Ecto neural progenitor cell (in vitro differentiated cells): ENCODE data around the gene CCL18.
"Not testable (repeated sequence)": the region's sequence is repeated elsewhere in the genome, so short reads cannot be mapped to it uniquely, and the experiment has no call there.

Experiments
- DNase-seq: peaks from one replicate; pipeline ENCODE4 v3.0.0-alpha.2; 2018; ENCODE audit warnings: low spot score

The CCL18 gene

GRCh38 chr17:36104246-36104645 lies 40.2 kb downstream of the CCL18 start:
- DNase-seq: not testable (repeated sequence)

- DNase-seq: no peak
Measured at GRCh38 chr17:36104701-36105181, 40.7 kb downstream of the CCL18 start.

- DNase-seq: no peak
Measured at GRCh38 chr17:36105781-36106492, 41.9 kb downstream of the CCL18 start.

GRCh38 chr17:36106493-36106835 lies 42.4 kb downstream of the CCL18 start:
- no peak for DNase-seq

GRCh38 chr17:36107660-36108059 lies 43.6 kb downstream of the CCL18 start:
- DNase-seq: no peak

- DNase-seq: not testable (repeated sequence)
Measured at GRCh38 chr17:36108265-36108664, 44.2 kb downstream of the CCL18 start.

DNA sequence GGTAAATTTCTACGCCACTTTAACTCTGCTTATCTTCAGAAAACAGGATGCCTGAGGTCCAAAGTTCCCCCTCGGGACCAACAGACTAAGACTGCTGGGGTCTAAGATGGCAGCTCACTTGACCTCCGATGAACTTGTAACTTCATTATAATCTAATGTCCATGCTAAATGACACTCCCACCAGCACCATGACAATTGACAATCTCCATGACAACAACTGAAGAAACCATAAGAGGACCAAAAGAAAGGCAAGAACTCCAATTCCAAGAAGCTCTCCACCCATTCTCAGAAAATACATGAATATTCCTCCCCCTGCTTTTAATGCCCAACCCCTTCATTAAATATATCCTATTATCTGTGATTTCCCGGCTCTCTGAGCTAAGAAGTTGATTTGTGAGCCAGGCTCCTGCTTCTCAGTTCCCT lies 47.0 kb downstream of the CCL18 start:
- no peak for DNase-seq

GRCh38 chr17:36112572-36112971 lies 48.5 kb downstream of the CCL18 start:
- no peak for DNase-seq

- DNase-seq: not testable (repeated sequence)
Measured at GRCh38 chr17:36113131-36113530, 49.1 kb downstream of the CCL18 start.

GRCh38 chr17:36114971-36115648 lies 51.0 kb downstream of the CCL18 start:
- not testable (repeated sequence) for DNase-seq

- DNase-seq: not testable (repeated sequence)
Measured at GRCh38 chr17:36115649-36115977, 51.5 kb downstream of the CCL18 start.

GRCh38 chr17:36117505-36118382 lies 53.7 kb downstream of the CCL18 start:
- no peak for DNase-seq

GRCh38 chr17:36118477-36119353 lies 54.6 kb downstream of the CCL18 start:
- DNase-seq: no peak

DNA sequence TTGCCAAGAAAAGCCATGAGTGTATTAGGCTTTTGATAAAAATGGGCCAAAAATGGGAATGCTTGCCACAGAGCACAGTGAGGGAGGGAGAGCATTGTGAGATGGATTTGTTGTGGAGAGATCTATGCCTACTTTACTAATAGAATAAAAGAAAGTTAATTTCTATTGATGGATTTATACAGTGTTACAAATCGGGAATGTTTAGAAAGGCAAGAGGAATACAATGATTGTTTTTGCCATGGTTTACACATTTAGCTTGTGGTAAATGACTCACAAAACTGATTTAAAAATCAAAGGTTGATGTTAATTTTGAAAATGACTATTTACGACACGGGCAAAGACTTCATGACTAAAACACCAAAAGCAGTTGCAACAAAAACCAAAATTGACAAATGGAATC lies 56.1 kb downstream of the CCL18 start:
- no peak for DNase-seq

DNA sequence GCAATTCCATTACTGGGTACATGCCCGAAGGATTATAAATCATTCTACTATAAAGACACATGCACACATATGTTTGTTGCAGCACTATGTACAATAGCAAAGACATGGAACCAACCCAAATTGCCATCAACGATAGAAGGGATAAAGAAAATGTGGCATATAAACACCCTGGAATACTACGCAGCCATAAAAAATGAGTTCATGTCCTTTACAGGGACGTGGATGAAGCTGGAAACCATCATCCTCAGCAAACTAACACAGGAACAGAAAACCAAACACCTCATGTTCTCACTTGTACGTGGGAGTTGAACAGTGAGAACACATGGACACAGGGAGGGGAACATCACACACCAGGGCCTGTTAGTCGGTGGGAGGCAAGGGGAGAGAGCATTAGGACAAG lies 57.0 kb downstream of the CCL18 start:
- not testable (repeated sequence) for DNase-seq
